Gastroesophageal sphincter (tissue), 4 donors: ENCODE data around the gene COIL. TPM values are rescaled to one million over a fixed set of nuclear protein-coding genes. Genes with fewer than 3 reads are reported as not detected.

Experiments used
- ATAC-seq: fragments of 150-250 bp; one replicate; pipeline ENCODE4 v1.9.1; 2016; ENCODE audit warnings: mild to moderate bottlenecking, moderate library complexity
- H3K27ac ChIP-seq, 4 donors: fragments of 200-600 bp; sonication (generic) in 3 of 4; 1 replicate in 3 of 4; 2 replicates in 1 of 4; pipeline ENCODE4 v1.5.1; 2016 to 2019
- H3K27me3 ChIP-seq: fragments of 200-600 bp; sonication (generic); one replicate; pipeline ENCODE4 v1.5.1; 2019
- H3K36me3 ChIP-seq, 2 donors: fragments of 200-600 bp; sonication (generic); one replicate each; pipeline ENCODE4 v1.5.1; 2019; ENCODE audit warnings: control low read depth in 1 of 2
- H3K4me1 ChIP-seq, 3 donors: fragments of 200-600 bp; sonication (generic); 1 replicate in 2 of 3; 2 replicates in 1 of 3; pipeline ENCODE4 v1.5.1; 2016 to 2019; ENCODE audit warnings: control low read depth in 2 of 3
- H3K4me3 ChIP-seq, 2 donors: fragments of 200-600 bp; sonication (generic); one replicate each; pipeline ENCODE4 v1.5.1; 2019; ENCODE audit warnings: mild to moderate bottlenecking in 1 of 2, moderate library complexity in 1 of 2
- H3K9me3 ChIP-seq, 3 donors: fragments of 200-600 bp; sonication (generic); one replicate each; pipeline ENCODE4 v1.5.1; 2017 to 2019; ENCODE audit warnings: control low read depth in 2 of 3
- EP300 ChIP-seq: sonication (generic); formaldehyde crosslinking; IDR thresholded peaks from one replicate; pipeline ENCODE4 v1.6.1; 2017; ENCODE audit warnings: antibody characterized with exemption, mild to moderate bottlenecking
- POLR2A ChIP-seq, 2 donors: fragments of 450-650 bp; IDR thresholded peaks; one replicate each; pipeline ENCODE4 v1.6.1; 2017; ENCODE audit warnings: antibody characterized with exemption in 2 of 2, mild to moderate bottlenecking in 2 of 2, moderate library complexity in 1 of 2
- POLR2AphosphoS5 ChIP-seq: sonication (generic); formaldehyde crosslinking; IDR thresholded peaks from one replicate; pipeline ENCODE4 v1.6.1; 2017; ENCODE audit warnings: antibody characterized with exemption
- WGBS, 2 donors: methylation state at CpG; one replicate each; pipeline ENCODE4 v1.1.5; 2018; ENCODE audit warnings: low coverage in 1 of 2; 5-methylcytosine and 5-hydroxymethylcytosine counted together
- total RNA-seq, 4 donors: library from RNA; depleted of rRNA; stranded (reverse); fragments of >200 nt; gene quantifications; one replicate each; pipeline ENCODE4 v1.1.0, GENCODE V29; 2016
- TF ChIP-seq, protein P1 (sequence below), 4 experiments: fragments of 200-600 bp in 2 of 4; fragments of 450-650 bp in 2 of 4; sonication (generic) in 1 of 4; IDR thresholded peaks; one replicate each; pipeline ENCODE4 v1.5.1; 2017 to 2019; ENCODE audit warnings: antibody characterized with exemption in 4 of 4, mild to moderate bottlenecking in 2 of 4, moderate library complexity in 2 of 4

Gene COIL
- total RNA-seq, 4 donors from 2014 or later: 10.0 to 16.9 (median 10.9) TPM

DNA sequence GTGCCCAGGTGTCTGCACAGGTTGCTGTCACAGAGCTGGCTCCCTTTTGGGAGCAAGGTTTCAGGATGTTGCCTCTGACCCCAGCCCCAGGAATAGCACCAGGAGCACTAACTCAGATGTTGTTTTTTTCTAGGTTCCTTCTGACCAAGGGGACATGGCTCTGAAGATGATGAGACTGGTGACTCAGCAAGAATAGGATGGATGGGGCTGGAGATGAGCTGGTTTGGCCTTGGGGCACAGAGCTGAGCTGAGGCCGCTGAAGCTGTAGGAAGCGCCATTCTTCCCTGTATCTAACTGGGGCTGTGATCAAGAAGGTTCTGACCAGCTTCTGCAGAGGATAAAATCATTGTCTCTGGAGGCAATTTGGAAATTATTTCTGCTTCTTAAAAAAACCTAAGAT lies 45.2 kb upstream of the COIL start:
- Histone ChIP-seq H3K36me3 (peaks cover 0 to 65% of the 10 kb centered on the region in 2 donors), H3K27ac (no peak overlapping the region), H3K27me3 (no peaks in the 10 kb centered on the region), H3K4me1 (peaks cover 0 to 22% (median 0%) of the 10 kb centered on the region in 3 donors), H3K9me3 (no peaks in the 10 kb centered on the region), H3K4me3 (no peak overlapping the region)
- 95% methylated on average over 2 of the region's 2 CpGs; no CpG with 5 or more reads in 1 of the 2 donors for WGBS, 2 donors
- no peak for ATAC-seq
- TF ChIP-seq, protein P1, sequence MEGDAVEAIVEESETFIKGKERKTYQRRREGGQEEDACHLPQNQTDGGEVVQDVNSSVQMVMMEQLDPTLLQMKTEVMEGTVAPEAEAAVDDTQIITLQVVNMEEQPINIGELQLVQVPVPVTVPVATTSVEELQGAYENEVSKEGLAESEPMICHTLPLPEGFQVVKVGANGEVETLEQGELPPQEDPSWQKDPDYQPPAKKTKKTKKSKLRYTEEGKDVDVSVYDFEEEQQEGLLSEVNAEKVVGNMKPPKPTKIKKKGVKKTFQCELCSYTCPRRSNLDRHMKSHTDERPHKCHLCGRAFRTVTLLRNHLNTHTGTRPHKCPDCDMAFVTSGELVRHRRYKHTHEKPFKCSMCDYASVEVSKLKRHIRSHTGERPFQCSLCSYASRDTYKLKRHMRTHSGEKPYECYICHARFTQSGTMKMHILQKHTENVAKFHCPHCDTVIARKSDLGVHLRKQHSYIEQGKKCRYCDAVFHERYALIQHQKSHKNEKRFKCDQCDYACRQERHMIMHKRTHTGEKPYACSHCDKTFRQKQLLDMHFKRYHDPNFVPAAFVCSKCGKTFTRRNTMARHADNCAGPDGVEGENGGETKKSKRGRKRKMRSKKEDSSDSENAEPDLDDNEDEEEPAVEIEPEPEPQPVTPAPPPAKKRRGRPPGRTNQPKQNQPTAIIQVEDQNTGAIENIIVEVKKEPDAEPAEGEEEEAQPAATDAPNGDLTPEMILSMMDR (IDR thresholded peaks at IDR 0.05): no peak
- TF ChIP-seq EP300: no peak
- TF ChIP-seq POLR2AphosphoS5: no peak
- no peak for TF ChIP-seq POLR2A (IDR thresholded peaks at IDR 0.05)

DNA sequence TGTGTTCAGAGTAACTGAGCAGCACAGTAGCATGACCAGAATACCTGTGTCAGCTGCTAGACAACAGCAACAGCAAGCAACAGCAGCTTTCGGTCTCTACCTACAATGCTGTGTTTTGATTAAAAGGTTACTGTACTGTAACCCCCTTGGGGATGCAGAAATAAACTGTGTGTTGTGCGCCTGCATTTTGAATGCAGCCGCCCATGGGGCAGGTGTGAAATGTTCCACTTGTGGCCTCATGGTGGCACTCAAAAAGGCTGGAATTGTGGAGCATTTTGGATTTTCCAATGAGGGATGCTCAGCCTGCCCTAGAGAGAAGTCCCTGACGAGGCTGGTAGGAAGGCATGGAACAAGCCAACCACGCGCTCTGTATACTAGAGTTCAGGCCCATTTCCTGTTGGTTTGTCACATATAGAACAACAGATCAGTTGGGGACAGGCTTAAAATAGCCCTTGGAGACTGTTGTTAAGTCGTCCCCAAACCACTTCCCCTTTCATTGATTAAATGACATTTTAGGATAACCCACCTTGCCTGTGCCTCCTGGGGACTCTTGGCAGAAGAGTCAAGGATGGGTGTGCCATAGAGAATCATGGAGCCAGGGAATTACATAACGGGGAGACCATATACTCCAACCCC lies 44.2 kb upstream of the COIL start:
- H3K27me3 ChIP-seq: no peaks in the 10 kb centered on the region
- TF ChIP-seq POLR2AphosphoS5: no peak
- TF ChIP-seq POLR2A (IDR thresholded peaks at IDR 0.05): no peak
- TF ChIP-seq, protein P1 (IDR thresholded peaks at IDR 0.05): peak; percentile 33 to 67 (median 58)
- H3K36me3 ChIP-seq: peaks cover 0 to 74% of the 10 kb centered on the region in 2 donors
- H3K27ac ChIP-seq: no peak overlapping the region
- H3K4me3 ChIP-seq: no peak overlapping the region
- peaks cover 0 to 13% (median 0%) of the 10 kb centered on the region in 3 donors for H3K4me1 ChIP-seq
- no peaks in the 10 kb centered on the region for H3K9me3 ChIP-seq
- whole genome bisulfite sequencing, 2 donors: 56 to 74% methylated on average over 6 to 8 of the region's 8 CpGs
- ATAC-seq: peak; percentile 52

DNA sequence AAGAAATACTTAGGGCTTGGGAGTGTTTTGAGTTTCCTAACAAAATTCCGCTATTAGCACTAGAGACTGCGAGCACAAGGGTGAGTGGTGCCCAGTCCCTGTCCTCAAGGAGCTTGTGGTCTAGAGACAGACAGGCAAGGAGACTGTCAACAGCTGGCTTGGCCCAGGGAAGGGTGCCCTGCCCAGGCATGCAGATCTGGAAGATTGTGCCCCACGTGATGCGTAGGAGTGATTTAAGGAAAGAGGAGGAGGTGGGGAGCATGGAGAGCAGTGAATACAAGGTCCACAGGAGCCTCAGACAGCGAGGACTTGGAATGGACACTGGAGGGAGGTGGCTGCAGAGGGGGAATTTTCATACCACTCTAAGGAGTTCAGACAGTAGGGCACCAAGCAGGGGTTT lies 42.1 kb upstream of the COIL start:
- H3K36me3 ChIP-seq: peaks cover 0 to 95% of the 10 kb centered on the region in 2 donors
- TF ChIP-seq EP300 (no peak), POLR2AphosphoS5 (no peak), POLR2A (IDR thresholded peaks at IDR 0.05) (no peak)
- TF ChIP-seq, protein P1 (IDR thresholded peaks at IDR 0.05): no peak
- no peaks in the 10 kb centered on the region for H3K9me3 ChIP-seq
- WGBS, 2 donors: 80 to 95% methylated on average over 1 to 3 of the region's 5 CpGs
- H3K27me3 ChIP-seq: no peaks in the 10 kb centered on the region
- H3K4me3 ChIP-seq: no peak overlapping the region
- ATAC-seq: no peak
- H3K27ac ChIP-seq: no peak overlapping the region
- H3K4me1 ChIP-seq: peaks cover 0 to 8% (median 0%) of the 10 kb centered on the region in 3 donors

DNA sequence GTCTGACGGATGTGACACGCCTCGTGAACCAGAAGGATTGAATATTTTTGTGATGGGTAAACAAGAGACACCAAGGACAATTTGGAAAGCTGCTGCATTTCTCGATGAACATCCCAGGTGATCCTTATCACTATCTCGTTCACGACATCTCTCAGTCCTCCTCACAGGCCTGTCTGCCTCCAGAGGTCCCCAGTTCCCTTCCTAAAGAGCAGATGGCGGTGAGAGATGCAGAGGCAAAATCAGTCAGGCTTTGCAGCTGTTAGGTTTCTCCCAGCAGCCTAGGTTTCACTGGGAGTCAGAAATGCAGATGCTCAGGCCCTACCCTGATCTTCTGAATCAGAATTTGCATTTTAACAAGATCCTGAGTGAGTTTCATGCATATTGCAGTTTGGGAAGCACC lies 40.7 kb upstream of the COIL start:
- Histone ChIP-seq H3K4me1 (peaks cover 0 to 8% (median 0%) of the 10 kb centered on the region in 3 donors), H3K36me3 (peaks cover 0 to 99% of the 10 kb centered on the region in 2 donors), H3K4me3 (no peak overlapping the region), H3K9me3 (no peaks in the 10 kb centered on the region), H3K27ac (no peak overlapping the region), H3K27me3 (no peaks in the 10 kb centered on the region)
- WGBS, 2 donors: 78 to 87% methylated on average over 6 to 7 of the region's 7 CpGs
- TF ChIP-seq, protein P1 (IDR thresholded peaks at IDR 0.05): peak in 1 of 4 experiments; percentile 20
- no peak for TF ChIP-seq EP300
- ATAC-seq: no peak

DNA sequence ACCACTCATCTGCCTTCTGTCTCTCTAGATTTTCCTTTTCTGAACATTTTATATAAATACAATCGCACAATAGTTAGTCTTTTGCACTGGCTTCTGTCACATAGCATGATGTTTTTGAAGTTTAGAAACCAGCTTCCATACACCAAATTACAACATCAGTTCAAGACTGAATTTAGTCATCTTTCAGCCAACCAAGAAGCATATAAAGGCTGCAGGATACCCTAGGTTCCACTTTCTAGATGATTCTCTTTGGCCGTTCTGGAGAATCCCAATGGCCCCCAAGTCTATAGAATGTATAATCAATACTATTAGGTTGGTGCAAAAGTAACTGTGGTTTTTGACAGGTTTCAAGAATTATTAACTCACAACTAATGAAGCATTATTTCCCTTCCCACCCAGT lies 36.5 kb upstream of the COIL start:
- Histone ChIP-seq H3K4me3 (no peak overlapping the region), H3K27ac (no peak overlapping the region), H3K36me3 (peaks cover 0 to 99% of the 10 kb centered on the region in 2 donors), H3K27me3 (no peaks in the 10 kb centered on the region), H3K9me3 (no peaks in the 10 kb centered on the region), H3K4me1 (peaks cover 0 to 11% (median 0%) of the 10 kb centered on the region in 3 donors)
- WGBS, 2 donors: 82 to 95% methylated on average over 1 to 2 of the region's 2 CpGs
- TF ChIP-seq EP300 (no peak), POLR2A (IDR thresholded peaks at IDR 0.05) (no peak), POLR2AphosphoS5 (no peak)
- TF ChIP-seq, protein P1 (IDR thresholded peaks at IDR 0.05): no peak
- ATAC-seq: no peak
